HG03439 (cell line): Measurements from ENCODE around the gene KAT14.
"Not testable (repeated sequence)": the region's sequence is repeated elsewhere in the genome, so short reads cannot be mapped to it uniquely, and the experiment has no call there.

Experiments used
- ATAC-seq: cut with Tn5 transposase; IDR thresholded peaks from one replicate; pipeline ENCODE4 v1.9.1; 2021; ENCODE audit warnings: mild to moderate bottlenecking, moderate library complexity; ENCODE audit not compliant: unreplicated experiment

KAT14 gene

GRCh38 chr20:18203700-18204099 lies 66.0 kb downstream of the KAT14 start:
- ATAC-seq = not testable (repeated sequence)

DNA sequence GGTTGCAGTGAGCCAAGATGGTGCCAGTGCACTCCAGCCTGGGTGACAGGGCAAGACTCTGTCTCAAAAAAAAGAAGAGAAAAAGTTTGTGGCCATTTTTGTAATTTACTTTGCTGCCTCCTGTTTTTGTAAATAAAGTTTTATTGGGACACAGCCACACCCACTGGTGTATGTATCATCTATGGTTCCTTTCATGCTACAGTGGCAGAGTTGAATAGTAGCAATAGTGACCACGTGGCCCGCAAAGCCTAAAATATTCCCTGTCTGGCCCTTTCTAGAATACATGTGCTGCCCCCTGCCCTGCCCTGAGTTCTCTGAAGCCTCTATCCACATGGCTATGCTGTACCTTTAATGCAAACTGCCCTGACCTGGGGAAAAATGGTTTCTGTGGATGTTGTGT lies 75.3 kb downstream of the KAT14 start:
- ATAC-seq = no peak

DNA sequence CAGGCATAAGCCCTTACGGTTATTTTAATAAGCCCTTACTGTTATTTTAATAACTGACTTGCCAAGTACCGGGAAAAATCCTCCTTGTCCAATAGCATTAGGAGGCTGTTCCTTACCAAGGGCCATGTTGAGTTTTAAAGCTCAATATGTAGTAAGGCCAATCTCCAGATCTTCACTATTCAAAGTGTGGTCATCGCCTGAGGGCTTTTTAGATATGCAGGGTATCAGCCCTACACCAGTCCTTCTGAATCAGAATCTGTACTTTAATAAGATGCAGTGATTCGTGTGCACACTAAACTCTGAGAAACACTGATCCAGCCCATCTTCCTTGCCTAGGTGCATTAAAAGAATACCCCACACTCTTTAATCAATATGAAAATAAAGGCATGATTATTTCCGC lies 77.9 kb downstream of the KAT14 start:
- ATAC-seq = no peak

- ATAC-seq = no peak
Measured at GRCh38 chr20:18218280-18218679, 80.6 kb downstream of the KAT14 start.

DNA sequence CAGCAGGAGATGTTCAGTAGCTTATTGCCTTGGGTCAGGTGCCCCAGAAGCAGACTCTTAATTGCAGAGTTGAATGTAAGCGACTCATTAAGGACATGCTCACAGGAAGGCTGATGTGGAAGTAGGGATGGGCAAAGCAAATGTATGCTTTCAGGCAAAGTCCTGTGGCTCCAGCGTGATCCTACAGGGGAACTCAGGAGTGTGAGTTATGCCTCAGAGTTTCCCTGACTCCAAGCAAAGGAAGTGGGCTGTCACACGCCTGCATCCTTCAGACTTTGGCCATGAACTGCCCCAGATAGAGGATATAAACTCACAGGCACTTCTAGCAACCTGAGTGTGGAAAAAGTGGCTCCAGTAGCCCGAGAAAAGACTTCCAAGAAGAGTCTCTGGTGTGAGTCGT lies 85.7 kb downstream of the KAT14 start:
- no peak for ATAC-seq

- no peak for ATAC-seq
Measured at GRCh38 chr20:18224968-18225568, 87.4 kb downstream of the KAT14 start.

DNA sequence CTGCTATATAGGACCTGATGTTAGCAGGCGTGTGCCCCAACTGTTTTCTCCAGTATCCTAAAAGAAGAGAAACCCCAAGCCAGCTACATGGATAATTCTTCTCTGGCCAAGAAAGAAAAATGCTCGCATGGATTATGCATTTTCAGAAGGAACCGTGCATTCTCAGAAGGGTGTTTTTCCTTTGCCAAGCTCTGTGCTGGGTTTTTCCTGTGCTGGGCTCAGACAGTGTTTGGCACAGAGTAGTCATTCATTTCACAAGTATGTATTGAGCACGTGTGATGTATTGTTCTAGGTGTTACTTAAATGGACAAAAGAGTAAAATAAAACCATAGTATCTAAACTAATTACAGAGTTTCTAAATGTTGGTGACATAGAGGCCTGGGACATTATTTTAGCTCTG lies 88.0 kb downstream of the KAT14 start:
- ATAC-seq = no peak

DNA sequence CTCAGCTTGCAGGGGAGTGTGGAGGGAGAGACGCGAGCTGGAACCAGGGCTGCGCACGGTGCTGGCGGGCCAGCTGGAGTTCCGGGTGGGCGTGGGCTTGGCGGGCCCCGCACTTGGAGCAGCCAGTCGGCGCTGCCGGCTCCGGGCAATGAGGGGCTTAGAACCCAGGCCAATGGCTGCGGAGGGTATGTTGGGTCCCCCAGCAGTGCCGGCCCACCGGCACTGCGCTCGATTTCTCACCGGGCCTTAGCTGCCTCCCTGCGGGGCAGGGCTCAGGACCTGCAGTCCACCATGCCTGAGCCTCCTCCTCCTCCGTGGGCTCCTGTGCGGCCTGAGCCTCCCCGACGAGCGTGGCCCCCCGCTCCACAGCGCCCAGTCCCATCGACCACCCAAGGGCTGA lies 89.1 kb downstream of the KAT14 start:
- ATAC-seq = not testable (repeated sequence)

- no peak for ATAC-seq
Measured at GRCh38 chr20:18233408-18233943, 95.8 kb downstream of the KAT14 start.
